ENCODE results near the gene ZNF117.
A peak's percentile ranks its signal among the peaks of the same experiment; 100 is the strongest.

ZNF117 gene

DNA sequence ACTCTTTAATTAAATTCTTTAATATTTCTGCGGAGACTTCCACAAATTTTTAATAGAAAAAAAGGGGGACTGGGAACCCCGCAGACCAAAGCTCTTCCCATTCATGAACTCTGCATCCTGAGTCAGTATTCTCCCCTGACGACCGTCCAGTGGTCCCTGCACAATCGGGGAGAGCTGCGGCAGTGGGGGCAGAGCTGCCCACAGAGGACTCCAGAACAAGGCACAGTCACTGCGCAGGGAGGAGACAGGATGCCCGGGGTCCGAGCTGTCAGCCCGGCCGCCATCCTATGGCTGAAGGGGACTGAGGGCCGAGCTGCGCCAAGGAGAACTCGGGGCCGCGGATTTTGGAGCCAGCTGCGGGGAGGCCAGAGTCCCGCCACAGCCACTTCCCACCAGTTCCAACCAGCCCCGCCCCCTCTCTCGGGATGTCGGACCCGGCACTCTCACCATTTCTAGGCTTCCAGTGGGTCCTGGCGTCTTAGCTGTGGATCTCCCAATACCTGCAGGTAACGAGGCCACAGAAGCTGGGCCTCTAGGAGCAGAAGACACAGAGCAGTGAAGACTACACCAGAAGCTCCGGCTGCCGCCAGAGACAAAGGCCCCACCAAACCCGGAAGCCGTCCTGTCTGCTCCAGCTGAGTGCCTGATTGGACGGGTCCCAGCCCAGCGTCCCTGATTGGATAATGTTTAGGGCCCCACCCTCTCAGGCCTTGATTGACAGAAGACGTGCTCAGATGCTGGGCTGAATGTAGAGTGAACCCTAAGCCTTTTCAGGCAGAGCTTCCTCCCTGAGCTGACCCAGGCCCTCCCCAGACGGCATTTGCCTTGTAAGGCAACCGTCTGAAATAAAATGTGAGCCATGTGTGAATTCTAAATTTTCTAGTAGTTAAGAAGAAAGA lies 15.5 kb upstream of the ZNF117 start, which contains the start of gene ERV3-1:
Gene ERV3-1 (minus strand): TSS at position 594 of the 899 bp plus-strand sequence. CDS start 13,661 bp downstream, outside the sequence.
- Histone ChIP-seq H3K27me3 (ENCODE audit: insufficient read depth, low read length, poor library complexity, severe bottlenecking) (no peaks in the 10 kb centered on the region), H3K9me2 (replicated peaks; ENCODE audit: low read depth, low read length) (no peaks in the 10 kb centered on the region), H4K20me1 (ENCODE audit: insufficient read depth, low read length, poor library complexity, severe bottlenecking) (peaks cover 36% of the 10 kb centered on the region), H3K36me3 (ENCODE audit: insufficient read depth, low read length) (peaks cover 5% of the 10 kb centered on the region; the same call in 1 of the 2 replicates), H3K9ac (ENCODE audit: low read depth, low read length, poor library complexity, severe bottlenecking) (peak within 1 kb of the TSS; percentile 87), H3F3A (ENCODE audit: low read depth) (no peaks in the 10 kb centered on the region), H3K4me3 (ENCODE audit: low read length, poor library complexity, severe bottlenecking) (peak within 1 kb of the TSS; percentile 87), H2AFZ (ENCODE audit: low read length) (peak within 1 kb of the TSS; percentile 82), H3K9me3 (ENCODE audit: insufficient read depth, low read depth, low read length) (no peaks in the 10 kb centered on the region; the same call in 1 of the 2 replicates), H3K4me1 (ENCODE audit: insufficient read depth, low read length, poor library complexity, severe bottlenecking) (peaks cover 33% of the 10 kb centered on the region), H3K79me2 (ENCODE audit: insufficient read depth, low read length) (peaks cover 51% of the 10 kb centered on the region), H3K4me2 (ENCODE audit: low read depth, low read length, poor library complexity, severe bottlenecking) (peak within 1 kb of the TSS; percentile 82)
- TF ChIP-seq EZH2phosphoT487 (IDR thresholded peaks at IDR 0.05; ENCODE audit: borderline replicate concordance): no peak
- TF ChIP-seq, protein P1, sequence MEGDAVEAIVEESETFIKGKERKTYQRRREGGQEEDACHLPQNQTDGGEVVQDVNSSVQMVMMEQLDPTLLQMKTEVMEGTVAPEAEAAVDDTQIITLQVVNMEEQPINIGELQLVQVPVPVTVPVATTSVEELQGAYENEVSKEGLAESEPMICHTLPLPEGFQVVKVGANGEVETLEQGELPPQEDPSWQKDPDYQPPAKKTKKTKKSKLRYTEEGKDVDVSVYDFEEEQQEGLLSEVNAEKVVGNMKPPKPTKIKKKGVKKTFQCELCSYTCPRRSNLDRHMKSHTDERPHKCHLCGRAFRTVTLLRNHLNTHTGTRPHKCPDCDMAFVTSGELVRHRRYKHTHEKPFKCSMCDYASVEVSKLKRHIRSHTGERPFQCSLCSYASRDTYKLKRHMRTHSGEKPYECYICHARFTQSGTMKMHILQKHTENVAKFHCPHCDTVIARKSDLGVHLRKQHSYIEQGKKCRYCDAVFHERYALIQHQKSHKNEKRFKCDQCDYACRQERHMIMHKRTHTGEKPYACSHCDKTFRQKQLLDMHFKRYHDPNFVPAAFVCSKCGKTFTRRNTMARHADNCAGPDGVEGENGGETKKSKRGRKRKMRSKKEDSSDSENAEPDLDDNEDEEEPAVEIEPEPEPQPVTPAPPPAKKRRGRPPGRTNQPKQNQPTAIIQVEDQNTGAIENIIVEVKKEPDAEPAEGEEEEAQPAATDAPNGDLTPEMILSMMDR (conservative IDR thresholded peaks at IDR 0.05; ENCODE audit: low read length): no peak

DNA sequence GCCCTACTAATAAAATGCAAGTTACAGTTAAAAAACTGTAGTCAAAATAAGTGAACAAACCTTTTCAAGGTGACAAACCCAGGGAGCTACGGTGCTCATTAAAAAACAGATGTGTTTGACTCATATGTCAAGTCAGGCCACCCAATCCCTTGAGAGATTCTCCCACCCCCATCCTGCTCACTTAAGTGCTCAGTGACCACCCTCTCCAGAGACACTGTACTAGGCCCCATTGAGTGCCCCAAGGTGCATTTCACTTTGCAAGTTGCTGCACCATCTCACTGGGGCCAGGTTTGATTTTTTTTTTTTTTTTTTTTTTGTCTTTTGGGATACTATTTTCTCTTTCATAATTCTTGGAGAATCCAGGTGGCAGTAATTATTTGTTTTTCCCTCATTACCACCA lies 13.7 kb upstream of the ZNF117 start:
- Histone ChIP-seq H3K9me3 (ENCODE audit: insufficient read depth, low read depth, low read length) (no peaks in the 10 kb centered on the region; the same call in 1 of the 2 replicates), H3K4me1 (ENCODE audit: insufficient read depth, low read length, poor library complexity, severe bottlenecking) (peaks cover 33% of the 10 kb centered on the region), H3F3A (ENCODE audit: low read depth) (no peaks in the 10 kb centered on the region), H3K9ac (ENCODE audit: low read depth, low read length, poor library complexity, severe bottlenecking) (peak overlapping the region; percentile 87), H3K4me2 (ENCODE audit: low read depth, low read length, poor library complexity, severe bottlenecking) (peak overlapping the region; percentile 82), H3K36me3 (ENCODE audit: insufficient read depth, low read length) (peaks cover 5% of the 10 kb centered on the region; the same call in 1 of the 2 replicates), H3K27me3 (ENCODE audit: insufficient read depth, low read length, poor library complexity, severe bottlenecking) (no peaks in the 10 kb centered on the region), H3K4me3 (ENCODE audit: low read length, poor library complexity, severe bottlenecking) (peak overlapping the region; percentile 87), H3K79me2 (ENCODE audit: insufficient read depth, low read length) (peaks cover 65% of the 10 kb centered on the region), H2AFZ (ENCODE audit: low read length) (no peak overlapping the region), H3K9me2 (replicated peaks; ENCODE audit: low read depth, low read length) (no peaks in the 10 kb centered on the region), H4K20me1 (ENCODE audit: insufficient read depth, low read length, poor library complexity, severe bottlenecking) (peaks cover 36% of the 10 kb centered on the region)
- TF ChIP-seq, protein P1 (conservative IDR thresholded peaks at IDR 0.05; ENCODE audit: low read length): no peak
- no peak for TF ChIP-seq EZH2phosphoT487 (IDR thresholded peaks at IDR 0.05; ENCODE audit: borderline replicate concordance)

DNA sequence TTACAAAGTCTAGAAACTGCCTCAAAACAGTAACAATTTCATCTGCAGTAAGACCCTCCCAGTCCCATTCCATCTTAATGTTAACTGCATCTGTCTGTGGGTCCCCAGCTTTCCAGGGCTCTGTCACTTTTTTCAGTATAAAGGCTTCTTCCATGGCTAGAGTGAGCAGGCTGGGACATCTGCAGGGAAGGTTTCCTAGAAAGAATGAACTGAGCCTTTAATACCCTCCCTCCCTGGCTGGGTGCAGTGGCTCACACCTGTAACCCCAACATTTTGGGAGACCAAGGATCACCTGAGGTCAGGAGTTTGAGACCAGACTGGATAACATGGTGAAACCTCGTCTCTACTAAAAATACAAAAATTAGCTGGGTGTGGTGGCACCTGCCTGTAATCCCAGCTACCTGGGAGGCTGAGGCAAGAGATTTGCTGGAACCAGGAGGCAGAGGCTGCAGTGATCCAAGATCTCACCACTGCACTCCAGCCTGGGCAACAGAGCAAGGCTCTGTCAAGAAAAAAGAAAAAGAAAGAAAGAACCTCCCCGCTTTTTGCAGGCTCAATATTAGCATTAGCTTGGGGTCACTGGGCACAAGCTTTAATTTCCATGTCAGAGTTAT lies 12.2 kb upstream of the ZNF117 start:
- H3K4me1 ChIP-seq (ENCODE audit: insufficient read depth, low read length, poor library complexity, severe bottlenecking): peaks cover 33% of the 10 kb centered on the region
- peaks cover 5% of the 10 kb centered on the region; the same call in 1 of the 2 replicates for H3K9me3 ChIP-seq (ENCODE audit: insufficient read depth, low read depth, low read length)
- H3K36me3 ChIP-seq (ENCODE audit: insufficient read depth, low read length): peaks cover 5% of the 10 kb centered on the region; the same call in 1 of the 2 replicates
- TF ChIP-seq, protein P1 (conservative IDR thresholded peaks at IDR 0.05; ENCODE audit: low read length): no peak
- no peak for TF ChIP-seq EZH2phosphoT487 (IDR thresholded peaks at IDR 0.05; ENCODE audit: borderline replicate concordance)
- peaks cover 71% of the 10 kb centered on the region for H3K79me2 ChIP-seq (ENCODE audit: insufficient read depth, low read length)
- H3F3A ChIP-seq (ENCODE audit: low read depth): no peaks in the 10 kb centered on the region
- no peak overlapping the region for H2AFZ ChIP-seq (ENCODE audit: low read length)
- no peaks in the 10 kb centered on the region for H3K9me2 ChIP-seq (replicated peaks; ENCODE audit: low read depth, low read length)
- peaks cover 36% of the 10 kb centered on the region for H4K20me1 ChIP-seq (ENCODE audit: insufficient read depth, low read length, poor library complexity, severe bottlenecking)
- H3K9ac ChIP-seq (ENCODE audit: low read depth, low read length, poor library complexity, severe bottlenecking): no peak overlapping the region
- H3K27me3 ChIP-seq (ENCODE audit: insufficient read depth, low read length, poor library complexity, severe bottlenecking): no peaks in the 10 kb centered on the region
- H3K4me2 ChIP-seq (ENCODE audit: low read depth, low read length, poor library complexity, severe bottlenecking): peak overlapping the region; percentile 82
- peak overlapping the region; percentile 87 for H3K4me3 ChIP-seq (ENCODE audit: low read length, poor library complexity, severe bottlenecking)
